ENCODE results near the gene LDLRAD4. TPM values are rescaled to one million over a fixed set of nuclear protein-coding genes. Genes with fewer than 3 reads are reported as not detected.

LDLRAD4 gene
- polyA plus RNA-seq, 3 donors from 2014 or later = 4.8 to 11.3 (median 9.6) TPM

GRCh38 chr18:13577781-13578180 is 359.2 kb downstream of the LDLRAD4 start:
- no peak overlapping the region for H3K4me3 Mint-ChIP-seq
- H3K4me1 Mint-ChIP-seq = peaks cover 24 to 35% of the 10 kb centered on the region in 2 donors
- H3K9me3 Mint-ChIP-seq = no peaks in the 10 kb centered on the region
- H3K27me3 Mint-ChIP-seq (ENCODE audit: low read depth in 3 of 3) = peaks cover 0 to 3% (median 1%) of the 10 kb centered on the region in 3 donors
- no peaks in the 10 kb centered on the region for H3K36me3 Mint-ChIP-seq
- no peak for DNase-seq
- peak overlapping the region in 1 of 6 donors; percentile 13 for H3K27ac Mint-ChIP-seq

DNA sequence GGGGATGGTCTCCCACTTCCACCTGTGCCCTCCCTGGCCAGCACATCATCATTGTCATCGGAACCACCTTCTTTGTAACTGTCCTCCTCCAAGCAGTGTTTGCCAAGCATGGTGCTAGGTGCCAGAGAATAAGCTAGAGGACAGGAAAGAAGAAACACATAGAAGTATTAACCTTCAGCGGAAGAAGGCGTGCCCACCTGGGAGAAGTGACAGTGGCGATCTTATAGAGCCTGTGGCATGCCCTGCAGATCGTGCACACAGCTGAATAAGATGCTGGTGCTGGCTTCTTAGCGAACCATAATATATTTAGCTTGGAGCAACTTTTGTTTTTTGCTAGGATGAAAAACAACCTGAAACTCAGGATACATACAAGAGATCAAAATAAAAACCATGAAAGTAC is 359.8 kb downstream of the LDLRAD4 start:
- Mint-ChIP-seq H3K4me3 (peak overlapping the region in 1 of 5 donors; percentile 55), H3K27me3 (ENCODE audit: low read depth in 3 of 3) (peaks cover 0 to 3% (median 1%) of the 10 kb centered on the region in 3 donors), H3K27ac (peak overlapping the region in 1 of 6 donors; percentile 57), H3K4me1 (peaks cover 26 to 38% of the 10 kb centered on the region in 2 donors), H3K36me3 (no peaks in the 10 kb centered on the region), H3K9me3 (no peaks in the 10 kb centered on the region)
- no peak for DNase-seq

DNA sequence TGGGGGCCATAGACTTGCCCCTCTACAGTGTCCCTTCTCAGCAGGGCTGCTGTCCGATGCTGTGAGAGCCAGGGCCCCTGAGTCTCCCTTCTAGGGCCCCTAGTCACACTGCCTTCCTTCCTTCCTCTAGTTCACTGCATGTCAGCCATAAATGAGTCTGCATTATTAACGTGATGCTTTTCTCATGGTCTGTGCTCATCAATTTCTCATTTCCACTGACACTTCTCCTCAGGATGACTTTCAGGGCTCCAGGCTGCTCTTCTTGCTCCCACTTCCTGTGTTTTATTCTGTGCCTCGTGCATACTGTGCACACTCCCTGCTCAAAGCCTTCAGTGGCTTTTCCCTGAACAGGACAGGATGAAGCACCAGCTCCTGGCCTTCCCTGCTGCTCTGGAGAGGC is 361.3 kb downstream of the LDLRAD4 start:
- DNase-seq = no peak
- Mint-ChIP-seq H3K27me3 (ENCODE audit: low read depth in 3 of 3) (peaks cover 0 to 3% (median 1%) of the 10 kb centered on the region in 3 donors), H3K4me3 (peak overlapping the region in 1 of 5 donors; percentile 16), H3K4me1 (peaks cover 26 to 39% of the 10 kb centered on the region in 2 donors), H3K27ac (peak overlapping the region in 2 of 6 donors; percentile 10 to 17), H3K9me3 (no peaks in the 10 kb centered on the region), H3K36me3 (no peaks in the 10 kb centered on the region)

- no peaks in the 10 kb centered on the region for H3K9me3 Mint-ChIP-seq
- DNase-seq = no peak
- peaks cover 0 to 3% (median 1%) of the 10 kb centered on the region in 3 donors for H3K27me3 Mint-ChIP-seq (ENCODE audit: low read depth in 3 of 3)
- no peak overlapping the region for H3K27ac Mint-ChIP-seq
- no peaks in the 10 kb centered on the region for H3K36me3 Mint-ChIP-seq
- peaks cover 26 to 39% of the 10 kb centered on the region in 2 donors for H3K4me1 Mint-ChIP-seq
- no peak overlapping the region for H3K4me3 Mint-ChIP-seq
These were observed 361.8 kb downstream of the LDLRAD4 start for GRCh38 chr18:13580351-13580750.

GRCh38 chr18:13580991-13581390 is 362.4 kb downstream of the LDLRAD4 start:
- Mint-ChIP-seq H3K9me3 (no peaks in the 10 kb centered on the region), H3K4me1 (peaks cover 24 to 39% of the 10 kb centered on the region in 2 donors), H3K27me3 (ENCODE audit: low read depth in 3 of 3) (peaks cover 0 to 2% (median 1%) of the 10 kb centered on the region in 3 donors), H3K4me3 (no peak overlapping the region), H3K27ac (no peak overlapping the region), H3K36me3 (no peaks in the 10 kb centered on the region)
- DNase-seq = no peak

- DNase-seq = no peak
- no peak overlapping the region for H3K4me3 Mint-ChIP-seq
These were observed 363.1 kb downstream of the LDLRAD4 start for GRCh38 chr18:13581496-13582177.

DNA sequence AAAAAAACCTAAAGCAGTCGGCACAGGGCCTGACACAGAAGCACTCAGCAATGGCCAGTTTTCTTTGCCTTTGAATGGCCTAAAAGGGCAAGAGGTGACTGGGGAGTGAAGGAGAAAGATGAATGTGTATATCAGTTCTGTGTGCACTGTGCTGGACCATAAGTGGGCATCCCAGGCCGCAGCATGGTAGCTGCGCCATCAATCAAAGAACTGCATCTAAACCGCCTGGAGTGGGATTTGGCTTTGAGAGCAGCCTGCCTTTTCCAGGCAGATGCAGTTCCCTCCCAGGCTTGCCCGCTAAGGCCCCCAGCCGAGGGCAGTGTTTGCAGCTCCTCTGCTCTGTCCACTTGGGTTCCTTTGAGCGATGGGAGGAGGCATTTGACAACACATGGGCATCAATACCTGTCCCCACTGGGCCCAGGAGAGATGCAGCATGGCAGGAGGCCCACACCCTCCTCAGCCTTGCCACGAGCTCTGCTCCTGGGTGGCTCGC is 363.7 kb downstream of the LDLRAD4 start:
- H3K27ac Mint-ChIP-seq = no peak overlapping the region
- H3K27me3 Mint-ChIP-seq (ENCODE audit: low read depth in 3 of 3) = peaks cover 0 to 1% (median 0%) of the 10 kb centered on the region in 3 donors
- DNase-seq = no peak
- no peaks in the 10 kb centered on the region for H3K9me3 Mint-ChIP-seq
- H3K4me3 Mint-ChIP-seq = no peak overlapping the region
- H3K36me3 Mint-ChIP-seq = no peaks in the 10 kb centered on the region
- peaks cover 16 to 29% of the 10 kb centered on the region in 2 donors for H3K4me1 Mint-ChIP-seq

More at GRCh38 chr18:13581496-13582177, 363.1 kb downstream of the LDLRAD4 start:
- H3K36me3 Mint-ChIP-seq = no peaks in the 10 kb centered on the region
- no peak overlapping the region for H3K27ac Mint-ChIP-seq
- no peaks in the 10 kb centered on the region for H3K9me3 Mint-ChIP-seq
- H3K27me3 Mint-ChIP-seq (ENCODE audit: low read depth in 3 of 3) = peaks cover 0 to 1% (median 1%) of the 10 kb centered on the region in 3 donors
- peaks cover 21 to 34% of the 10 kb centered on the region in 2 donors for H3K4me1 Mint-ChIP-seq

DNA sequence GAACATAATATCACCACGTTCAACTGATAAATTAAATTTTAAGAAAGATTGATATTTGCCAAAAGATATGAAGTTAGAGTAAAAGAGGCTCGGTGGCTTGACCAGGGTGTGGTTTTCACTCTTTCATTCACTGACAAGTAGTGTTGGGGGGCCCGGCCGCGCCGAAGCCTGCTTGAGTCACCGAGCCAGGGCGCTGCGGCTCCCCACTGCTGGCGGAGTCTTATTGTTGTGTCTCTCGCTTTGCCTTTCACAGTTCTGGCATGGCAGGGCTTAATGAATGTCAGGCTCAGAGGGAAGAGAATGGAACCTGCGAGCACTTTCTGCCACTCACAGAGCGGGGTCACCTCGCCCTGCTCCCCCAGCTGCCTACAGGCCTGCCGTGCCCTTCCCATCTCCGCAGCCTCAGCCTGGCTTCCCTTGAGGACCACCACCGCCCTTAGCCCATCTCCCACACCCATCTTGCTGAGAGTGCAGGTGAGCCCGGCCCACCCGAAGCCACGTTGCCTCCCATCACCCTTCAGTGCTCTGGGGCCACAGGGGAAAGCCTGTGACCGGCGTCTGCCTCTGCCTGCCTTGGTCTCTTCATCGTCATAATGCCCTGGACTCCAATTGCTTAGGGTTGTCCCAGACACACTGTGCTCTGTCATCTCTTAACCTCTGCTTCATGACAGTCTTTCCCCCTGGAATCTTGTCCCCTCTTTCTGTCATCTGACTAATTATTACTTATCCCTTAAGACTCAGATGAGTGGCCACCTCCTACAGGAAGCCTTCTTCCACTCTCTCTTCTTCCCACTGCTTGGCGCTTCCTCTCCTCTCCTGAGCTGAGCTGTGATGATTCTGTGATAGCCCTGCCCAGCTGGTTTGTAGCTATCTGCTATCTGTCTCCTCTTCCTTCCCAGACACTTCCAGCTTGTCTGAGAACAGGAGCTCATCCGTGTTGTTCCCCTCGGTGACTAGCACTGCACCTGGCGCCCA is 365.3 kb downstream of the LDLRAD4 start:
- Mint-ChIP-seq H3K4me1 (peaks cover 7 to 27% of the 10 kb centered on the region in 2 donors), H3K36me3 (peaks cover 0 to 2% (median 0%) of the 10 kb centered on the region in 3 donors), H3K27me3 (ENCODE audit: low read depth in 3 of 3) (no peaks in the 10 kb centered on the region), H3K9me3 (no peaks in the 10 kb centered on the region), H3K27ac (peak overlapping the region in 1 of 6 donors; percentile 11), H3K4me3 (no peak overlapping the region)
- DNase-seq = no peak

- Mint-ChIP-seq H3K36me3 (peaks cover 0 to 2% (median 0%) of the 10 kb centered on the region in 3 donors), H3K4me3 (no peak overlapping the region), H3K27ac (no peak overlapping the region), H3K4me1 (peaks cover 6 to 20% of the 10 kb centered on the region in 2 donors), H3K9me3 (no peaks in the 10 kb centered on the region), H3K27me3 (ENCODE audit: low read depth in 3 of 3) (no peaks in the 10 kb centered on the region)
- DNase-seq = no peak
These were observed 366.3 kb downstream of the LDLRAD4 start for GRCh38 chr18:13584825-13585224.

DNA sequence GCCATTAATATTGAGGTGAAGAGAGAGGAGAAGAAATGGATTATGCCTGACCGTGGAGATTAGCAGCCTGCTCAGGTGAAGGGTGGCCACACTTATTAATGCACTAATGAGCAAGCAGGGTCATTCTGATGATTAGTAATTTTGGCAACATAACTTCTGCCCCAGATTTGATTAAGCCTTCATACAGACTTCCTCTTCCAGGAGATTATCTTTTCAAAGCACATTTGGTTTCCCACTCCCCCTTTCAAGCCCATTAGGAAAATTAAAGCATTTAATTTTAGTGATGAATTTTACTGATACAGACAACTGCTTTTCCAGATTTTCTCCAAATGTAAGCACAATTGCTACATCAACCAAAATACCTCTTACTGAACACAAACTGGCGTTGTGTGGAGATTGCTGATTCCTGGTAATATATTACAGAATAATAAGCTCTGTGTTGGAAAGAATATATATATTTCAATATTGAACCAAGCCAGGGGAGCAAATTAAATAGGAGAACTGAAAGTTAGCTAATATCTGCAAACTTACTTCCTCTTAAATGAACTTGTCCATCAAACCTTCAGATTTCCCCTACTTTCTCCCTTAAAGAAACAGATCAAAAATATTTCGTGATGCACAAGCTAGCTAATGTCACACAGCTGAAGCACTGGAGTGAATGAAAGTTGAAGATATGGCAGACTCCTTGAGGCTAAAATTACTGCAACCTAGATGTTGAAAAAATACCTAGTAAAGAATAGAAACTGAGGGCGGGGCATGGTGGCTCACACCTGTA is 367.0 kb downstream of the LDLRAD4 start:
- H3K27ac Mint-ChIP-seq = peak overlapping the region in 1 of 6 donors; percentile 37
- no peaks in the 10 kb centered on the region for H3K9me3 Mint-ChIP-seq
- no peak overlapping the region for H3K4me3 Mint-ChIP-seq
- no peaks in the 10 kb centered on the region for H3K27me3 Mint-ChIP-seq (ENCODE audit: low read depth in 3 of 3)
- no peak for DNase-seq
- peaks cover 5 to 16% of the 10 kb centered on the region in 2 donors for H3K4me1 Mint-ChIP-seq
- H3K36me3 Mint-ChIP-seq = peaks cover 0 to 2% (median 0%) of the 10 kb centered on the region in 3 donors

DNA sequence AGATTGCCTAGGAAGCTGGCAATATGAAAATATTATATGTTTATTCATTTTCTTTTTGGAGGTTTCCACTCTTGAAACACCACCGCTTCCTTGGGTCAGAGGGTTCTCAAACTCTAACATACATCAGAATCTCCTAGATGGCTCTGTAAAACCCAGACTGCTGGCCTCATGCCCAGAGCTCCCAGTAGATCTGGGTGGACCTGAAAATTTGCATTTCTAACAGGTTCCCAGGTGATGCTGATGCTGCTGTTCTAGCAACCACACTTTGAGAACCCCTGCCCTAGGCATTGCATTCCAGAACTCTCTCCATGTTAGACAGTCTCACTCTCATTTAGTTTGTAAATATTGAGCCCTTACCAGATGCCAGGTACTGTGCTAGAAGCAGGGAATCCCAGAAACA is 368.4 kb downstream of the LDLRAD4 start:
- Mint-ChIP-seq H3K27ac (no peak overlapping the region), H3K36me3 (peaks cover 0 to 2% (median 0%) of the 10 kb centered on the region in 3 donors), H3K4me3 (no peak overlapping the region), H3K9me3 (no peaks in the 10 kb centered on the region), H3K4me1 (peaks cover 10 to 26% of the 10 kb centered on the region in 2 donors), H3K27me3 (ENCODE audit: low read depth in 3 of 3) (no peaks in the 10 kb centered on the region)
- no peak for DNase-seq

- H3K4me1 Mint-ChIP-seq = peaks cover 14 to 30% of the 10 kb centered on the region in 2 donors
- H3K36me3 Mint-ChIP-seq = peaks cover 0 to 2% (median 0%) of the 10 kb centered on the region in 3 donors
- H3K27ac Mint-ChIP-seq = no peak overlapping the region
- no peaks in the 10 kb centered on the region for H3K9me3 Mint-ChIP-seq
- no peak for DNase-seq
- H3K27me3 Mint-ChIP-seq (ENCODE audit: low read depth in 3 of 3) = no peaks in the 10 kb centered on the region
- H3K4me3 Mint-ChIP-seq = no peak overlapping the region
These were observed 368.9 kb downstream of the LDLRAD4 start for GRCh38 chr18:13587477-13587876.

- H3K27me3 Mint-ChIP-seq (ENCODE audit: low read depth in 3 of 3) = no peaks in the 10 kb centered on the region
- peak overlapping the region in 1 of 6 donors; percentile 80 for H3K27ac Mint-ChIP-seq
- H3K4me3 Mint-ChIP-seq = no peak overlapping the region
- H3K36me3 Mint-ChIP-seq = peaks cover 0 to 2% (median 0%) of the 10 kb centered on the region in 3 donors
- peaks cover 14 to 30% of the 10 kb centered on the region in 2 donors for H3K4me1 Mint-ChIP-seq
- no peak for DNase-seq
- no peaks in the 10 kb centered on the region for H3K9me3 Mint-ChIP-seq
These were observed 369.4 kb downstream of the LDLRAD4 start for GRCh38 chr18:13587937-13588336.

Measured in immature natural killer cell (primary cell).